Neuronal stem cell (in vitro differentiated cells): ENCODE measurements around the gene TSPAN9.

Source experiments
- DNase-seq: peaks from one replicate; pipeline ENCODE4 v3.0.0-alpha.2; 2013; ENCODE audit warnings: low spot score
- H2AFZ ChIP-seq: one replicate; pipeline ENCODE4 v1.6.1; 2013; ENCODE audit warnings: mild to moderate bottlenecking, low read length, inconsistent platforms
- H2AK5ac ChIP-seq: 2 replicates; pipeline ENCODE4 v1.6.1; 2013; ENCODE audit warnings: low read depth, mild to moderate bottlenecking, inconsistent platforms, low read length, moderate library complexity, mixed read lengths
- H2BK120ac ChIP-seq: 2 replicates; pipeline ENCODE4 v1.6.1; 2013; ENCODE audit warnings: low read depth, mild to moderate bottlenecking, inconsistent platforms, low read length, moderate library complexity, mixed read lengths
- H2BK12ac ChIP-seq: one replicate; pipeline ENCODE4 v1.6.1; 2013; ENCODE audit warnings: low read length, inconsistent platforms
- H2BK15ac ChIP-seq: 2 replicates; pipeline ENCODE4 v1.6.1; 2013; ENCODE audit warnings: mild to moderate bottlenecking, low read length, inconsistent platforms, mixed read lengths
- H2BK5ac ChIP-seq: one replicate; pipeline ENCODE4 v1.6.1; 2013; ENCODE audit warnings: inconsistent platforms, mild to moderate bottlenecking, low read length, moderate library complexity
- H3K14ac ChIP-seq: one replicate; pipeline ENCODE4 v1.6.1; 2013; ENCODE audit warnings: low read length, inconsistent platforms
- H3K18ac ChIP-seq: 2 replicates; pipeline ENCODE4 v1.6.1; 2013; ENCODE audit warnings: low read length, inconsistent platforms
- H3K23ac ChIP-seq: 2 replicates; pipeline ENCODE4 v1.6.1; 2013; ENCODE audit warnings: low read depth, mild to moderate bottlenecking, mixed read lengths, low read length, inconsistent platforms; ENCODE audit not compliant: poor library complexity
- H3K27ac ChIP-seq: replicated peaks from 3 replicates; pipeline ENCODE4 v1.5.1; 2013; ENCODE audit warnings: low read length, inconsistent platforms
- H3K27me3 ChIP-seq, 3 experiments: 2 replicates each; pipeline ENCODE4 v1.6.1; 2013; ENCODE audit warnings: low read length in 3 of 3, mild to moderate bottlenecking in 2 of 3, inconsistent platforms in 1 of 3, low read depth in 1 of 3, mixed read lengths in 1 of 3, moderate library complexity in 1 of 3; ENCODE audit not compliant: control insufficient read depth in 3 of 3, insufficient read depth in 3 of 3
- H3K36me3 ChIP-seq, 2 donors: replicated peaks in 1 of 2; 2 replicates each; pipeline ENCODE4 v1.6.1; 2013; ENCODE audit warnings: low read length in 2 of 2; ENCODE audit not compliant: control insufficient read depth in 2 of 2, insufficient read depth in 2 of 2
- H3K4ac ChIP-seq: 2 replicates; pipeline ENCODE4 v1.6.1; 2013; ENCODE audit warnings: inconsistent platforms, mild to moderate bottlenecking, low read length, moderate library complexity
- H3K4me1 ChIP-seq, 2 donors: 1 replicate in 1 of 2; 2 replicates in 1 of 2; pipeline ENCODE4 v1.6.1; 2013; ENCODE audit warnings: low read length in 2 of 2, low read depth in 1 of 2; ENCODE audit not compliant: control insufficient read depth in 2 of 2, insufficient read depth in 1 of 2
- H3K4me2 ChIP-seq: one replicate; pipeline ENCODE4 v1.6.1; 2013; ENCODE audit warnings: mild to moderate bottlenecking, low read length, inconsistent platforms; ENCODE audit not compliant: insufficient read depth, poor library complexity, severe bottlenecking
- H3K4me3 ChIP-seq, 2 donors: 2 replicates each; pipeline ENCODE4 v1.5.1; 2013; ENCODE audit warnings: low read length in 2 of 2, mild to moderate bottlenecking in 2 of 2, inconsistent platforms in 1 of 2, moderate library complexity in 1 of 2
- H3K79me1 ChIP-seq: one replicate; pipeline ENCODE4 v1.6.1; 2013; ENCODE audit warnings: low read depth, mild to moderate bottlenecking, inconsistent platforms, low read length, moderate library complexity
- H3K9ac ChIP-seq: one replicate; pipeline ENCODE4 v1.6.1; 2013; ENCODE audit warnings: mild to moderate bottlenecking, low read depth, low read length, inconsistent platforms; ENCODE audit not compliant: poor library complexity
- H3K9me3 ChIP-seq, 2 donors: replicated peaks in 1 of 2; 2 replicates each; pipeline versions ENCODE3 to v1.6.1; 2013; ENCODE audit warnings: low read length in 2 of 2, mild to moderate bottlenecking in 2 of 2, inconsistent platforms in 1 of 2, low read depth in 1 of 2, mixed read lengths in 1 of 2, moderate library complexity in 1 of 2; ENCODE audit not compliant: control insufficient read depth in 2 of 2, insufficient read depth in 1 of 2
- H4K8ac ChIP-seq: one replicate; pipeline ENCODE4 v1.6.1; 2013; ENCODE audit warnings: low read depth, mild to moderate bottlenecking, inconsistent platforms, low read length, moderate library complexity
- H4K91ac ChIP-seq: one replicate; pipeline ENCODE4 v1.6.1; 2013; ENCODE audit warnings: low read length, low read depth, mild to moderate bottlenecking, inconsistent platforms; ENCODE audit not compliant: poor library complexity
- WGBS, 2 donors: extraction: QIAGEN DNeasy Blood & Tissue Kit; methylation state at CpG; one replicate each; pipeline ENCODE4 v1.1.7; 2013; ENCODE audit warnings: missing lambda C conversion rate in 2 of 2, mixed read lengths in 1 of 2; ENCODE audit not compliant: insufficient read length in 2 of 2, insufficient replicate concordance in 1 of 2; ENCODE audit errors: extremely low coverage in 2 of 2; 5-methylcytosine and 5-hydroxymethylcytosine counted together

The TSPAN9 gene

DNA sequence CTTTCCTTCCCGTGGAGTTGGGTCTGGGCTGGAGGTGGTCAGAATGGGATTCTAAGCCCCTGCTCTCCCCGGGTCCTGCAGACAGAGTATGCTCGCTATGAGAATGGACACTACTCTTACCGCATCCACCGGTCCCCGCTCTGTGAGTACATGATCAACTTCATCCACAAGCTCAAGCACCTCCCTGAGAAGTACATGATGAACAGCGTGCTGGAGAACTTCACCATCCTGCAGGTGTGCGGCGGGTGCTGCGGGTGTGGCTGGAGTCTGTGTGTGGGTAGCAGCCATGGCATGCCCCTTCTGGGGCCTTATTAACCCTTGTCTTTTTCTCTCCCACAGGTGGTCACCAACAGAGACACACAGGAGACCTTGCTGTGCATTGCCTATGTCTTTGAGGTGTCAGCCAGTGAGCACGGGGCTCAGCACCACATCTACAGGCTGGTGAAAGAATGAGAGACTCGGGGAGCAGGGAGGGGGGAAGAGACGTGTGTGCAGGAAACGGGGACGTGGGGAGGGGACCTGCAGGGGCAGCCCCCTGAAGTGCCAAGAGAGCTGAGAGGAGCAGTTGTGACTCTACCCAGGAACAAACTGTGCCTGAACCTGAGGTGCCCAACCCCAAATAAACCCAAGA lies 37.0 kb upstream of the TSPAN9 start:
- WGBS, 2 donors, result no CpG with 5 or more reads among the region's 15 CpGs
- no peak overlapping the region for H2AFZ ChIP-seq
- no peaks in the 10 kb centered on the region for H3K79me1 ChIP-seq
- H2BK5ac ChIP-seq, result peak overlapping the region; percentile 22
- no peak overlapping the region for H3K4me3 ChIP-seq
- H3K14ac ChIP-seq, result no peak overlapping the region
- peaks cover 29 to 39% of the 10 kb centered on the region in 2 donors for H3K36me3 ChIP-seq
- H3K4me2 ChIP-seq, result no peak overlapping the region
- H3K18ac ChIP-seq, result no peak overlapping the region
- no peak overlapping the region for H3K27ac ChIP-seq
- H2BK12ac ChIP-seq, result no peak overlapping the region
- H3K4me1 ChIP-seq, result peaks cover 10 to 15% of the 10 kb centered on the region in 2 donors
- H4K91ac ChIP-seq, result no peak overlapping the region
- H3K23ac ChIP-seq, result no peak overlapping the region
- H3K27me3 ChIP-seq, result no peaks in the 10 kb centered on the region
- H3K9me3 ChIP-seq, result no peaks in the 10 kb centered on the region
- H4K8ac ChIP-seq, result no peak overlapping the region
- H2AK5ac ChIP-seq, result peak overlapping the region; percentile 69
- H3K9ac ChIP-seq, result peak overlapping the region; percentile 35
- DNase-seq, result no peak
- H2BK120ac ChIP-seq, result no peak overlapping the region
- H2BK15ac ChIP-seq, result no peak overlapping the region
- no peak overlapping the region for H3K4ac ChIP-seq

DNA sequence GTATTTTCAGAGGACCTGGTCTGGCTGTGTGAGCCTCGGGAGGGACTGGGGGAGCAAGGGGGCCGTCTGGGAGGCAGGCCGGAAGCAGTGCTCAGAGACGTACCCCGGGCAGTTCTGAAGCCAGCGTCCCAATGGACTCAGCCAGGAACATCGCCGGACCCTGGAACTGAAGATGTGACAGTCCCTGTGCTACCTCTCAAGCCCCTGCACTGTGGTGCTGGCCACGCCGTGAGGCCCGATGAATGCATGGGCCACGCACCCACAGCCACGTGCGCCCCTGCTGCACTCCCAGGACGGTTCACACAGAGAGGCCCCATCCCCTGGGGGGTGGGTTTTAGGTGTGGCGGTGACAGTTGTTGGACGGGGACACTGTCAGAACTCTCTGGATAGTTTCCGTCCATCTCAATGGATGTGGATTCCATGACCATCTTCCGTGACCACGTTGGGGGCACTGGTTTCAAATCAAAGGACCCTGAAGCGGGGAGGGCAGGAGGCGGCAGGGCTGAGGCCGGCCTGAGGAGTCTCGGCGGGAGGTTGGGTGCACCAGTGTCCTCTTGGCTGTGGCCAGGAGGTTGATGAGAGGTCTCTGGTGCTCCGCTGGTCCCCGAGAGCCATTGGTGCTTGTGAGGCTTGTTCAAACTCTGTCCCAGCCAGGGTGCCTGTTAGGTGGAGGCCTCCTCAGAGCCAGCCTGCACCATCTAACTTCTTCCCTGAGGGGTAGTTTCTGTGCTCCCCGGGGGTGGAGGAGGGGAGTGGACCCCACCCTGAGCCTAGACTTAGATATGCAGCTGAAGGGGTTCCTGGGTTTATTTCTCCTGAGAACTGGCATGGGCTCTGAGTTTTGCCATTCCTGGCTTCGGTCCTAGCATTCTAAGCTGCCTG lies 36.3 kb upstream of the TSPAN9 start:
- no peaks in the 10 kb centered on the region for H3K27me3 ChIP-seq
- no peak overlapping the region for H2BK15ac ChIP-seq
- H3K4me2 ChIP-seq, result no peak overlapping the region
- no peak overlapping the region for H2AFZ ChIP-seq
- H3K23ac ChIP-seq, result no peak overlapping the region
- H2BK5ac ChIP-seq, result peak overlapping the region; percentile 22
- peak overlapping the region; percentile 54 for H3K9ac ChIP-seq
- no peak overlapping the region for H2BK120ac ChIP-seq
- H4K8ac ChIP-seq, result peak overlapping the region; percentile 19
- peak overlapping the region; percentile 69 for H2AK5ac ChIP-seq
- H4K91ac ChIP-seq, result no peak overlapping the region
- H3K36me3 ChIP-seq, result peaks cover 29 to 39% of the 10 kb centered on the region in 2 donors
- H3K4me1 ChIP-seq, result peaks cover 7 to 11% of the 10 kb centered on the region in 2 donors
- DNase-seq, result no peak
- H3K4ac ChIP-seq, result no peak overlapping the region
- WGBS, 2 donors, result no CpG with 5 or more reads among the region's 29 CpGs
- no peak overlapping the region for H3K14ac ChIP-seq
- peak overlapping the region; percentile 17 for H3K18ac ChIP-seq
- H3K27ac ChIP-seq, result no peak overlapping the region
- H3K79me1 ChIP-seq, result no peaks in the 10 kb centered on the region
- H3K9me3 ChIP-seq, result no peaks in the 10 kb centered on the region
- H3K4me3 ChIP-seq, result no peak overlapping the region
- no peak overlapping the region for H2BK12ac ChIP-seq

DNA sequence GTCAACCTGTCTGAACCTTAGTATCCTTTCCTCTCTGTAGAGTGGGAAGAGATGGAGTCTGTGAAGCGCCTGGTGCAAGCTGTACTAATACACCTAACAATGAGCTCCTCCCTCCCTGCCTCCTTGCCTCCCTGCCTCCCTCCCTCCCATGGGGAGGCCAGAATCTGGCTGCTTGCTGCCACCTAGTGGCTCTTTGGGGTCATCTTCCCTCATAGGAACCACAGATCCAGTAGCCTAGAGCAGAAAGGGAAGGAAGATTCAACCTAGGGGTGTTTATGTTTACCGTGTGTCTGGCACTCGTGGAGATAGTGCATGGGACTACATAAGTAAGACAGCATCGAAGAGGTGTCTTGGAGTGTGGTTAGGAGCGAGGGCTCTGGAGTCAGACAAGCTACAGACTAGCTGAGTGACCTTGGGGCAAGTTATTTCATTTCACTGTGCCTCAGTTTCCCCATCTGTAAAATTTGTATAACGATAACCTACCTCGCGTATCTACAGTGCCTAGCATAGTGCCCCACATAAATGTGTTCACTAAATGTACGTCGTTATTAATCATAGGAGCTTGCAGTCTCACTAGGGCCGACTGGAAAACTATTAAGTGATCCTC lies 35.5 kb upstream of the TSPAN9 start:
- Histone ChIP-seq H3K4me2 (no peak overlapping the region), H3K27me3 (no peaks in the 10 kb centered on the region), H3K27ac (no peak overlapping the region), H3K9ac (no peak overlapping the region), H2BK15ac (no peak overlapping the region), H3K79me1 (no peaks in the 10 kb centered on the region), H3K14ac (no peak overlapping the region), H3K36me3 (peaks cover 29 to 39% of the 10 kb centered on the region in 2 donors), H3K18ac (no peak overlapping the region), H2AFZ (no peak overlapping the region), H2BK5ac (peak overlapping the region; percentile 75), H3K4me3 (no peak overlapping the region), H3K4ac (no peak overlapping the region), H4K8ac (no peak overlapping the region), H2BK12ac (no peak overlapping the region), H3K9me3 (no peaks in the 10 kb centered on the region), H2BK120ac (no peak overlapping the region), H3K23ac (no peak overlapping the region), H2AK5ac (no peak overlapping the region), H4K91ac (no peak overlapping the region), H3K4me1 (peaks cover under 1 to 5% of the 10 kb centered on the region in 2 donors)
- no CpG with 5 or more reads among the region's 11 CpGs for WGBS, 2 donors
- DNase-seq, result peak; percentile 68

DNA sequence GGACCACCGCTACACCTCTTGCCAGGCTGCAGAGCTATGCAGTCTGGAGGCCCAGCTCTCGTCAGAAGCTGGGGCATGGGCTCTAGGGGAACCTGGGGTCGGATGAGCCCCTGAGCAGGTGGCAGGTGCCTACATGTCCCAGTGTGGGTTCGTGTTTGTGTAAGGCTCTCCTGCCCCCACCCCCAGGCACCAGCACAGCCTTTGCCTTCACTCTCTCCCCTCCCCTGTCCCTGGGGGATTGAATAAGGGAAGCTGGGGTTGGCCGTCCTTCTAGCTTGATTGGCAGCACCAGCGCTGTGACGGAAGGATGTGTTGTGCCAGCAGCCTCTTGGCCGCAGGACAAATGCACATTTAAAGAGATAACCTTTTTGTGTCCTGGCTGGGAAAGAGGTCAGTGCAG lies 34.8 kb upstream of the TSPAN9 start:
- H3K4me3 ChIP-seq, result no peak overlapping the region
- H3K23ac ChIP-seq, result no peak overlapping the region
- no peaks in the 10 kb centered on the region for H3K27me3 ChIP-seq
- H3K4me2 ChIP-seq, result no peak overlapping the region
- H4K8ac ChIP-seq, result no peak overlapping the region
- no peak overlapping the region for H3K4ac ChIP-seq
- H3K14ac ChIP-seq, result no peak overlapping the region
- peaks cover 0 to 3% of the 10 kb centered on the region in 2 donors for H3K4me1 ChIP-seq
- no peak overlapping the region for H2BK120ac ChIP-seq
- no peak overlapping the region for H2BK12ac ChIP-seq
- H3K27ac ChIP-seq, result no peak overlapping the region
- no CpG with 5 or more reads among the region's 8 CpGs for WGBS, 2 donors
- H2BK15ac ChIP-seq, result no peak overlapping the region
- H3K18ac ChIP-seq, result no peak overlapping the region
- no peak overlapping the region for H2AFZ ChIP-seq
- H3K79me1 ChIP-seq, result no peaks in the 10 kb centered on the region
- peaks cover 25 to 39% of the 10 kb centered on the region in 2 donors for H3K36me3 ChIP-seq
- H2BK5ac ChIP-seq, result peak overlapping the region; percentile 75
- no peak overlapping the region for H4K91ac ChIP-seq
- H3K9me3 ChIP-seq, result no peaks in the 10 kb centered on the region
- H2AK5ac ChIP-seq, result peak overlapping the region; percentile 60
- DNase-seq, result no peak
- no peak overlapping the region for H3K9ac ChIP-seq
